Globus pallidus (tissue), 1 donor: ENCODE measurements around the gene ATRN.
"Not testable (repeated sequence)": the region's sequence is repeated elsewhere in the genome, so short reads cannot be mapped to it uniquely, and the experiment has no call there.

ENCODE experiments used
- DNase-seq: peaks from one replicate; pipeline ENCODE4 v3.0.0-alpha.2; 2015; ENCODE audit warnings: low spot score

The ATRN gene

DNA sequence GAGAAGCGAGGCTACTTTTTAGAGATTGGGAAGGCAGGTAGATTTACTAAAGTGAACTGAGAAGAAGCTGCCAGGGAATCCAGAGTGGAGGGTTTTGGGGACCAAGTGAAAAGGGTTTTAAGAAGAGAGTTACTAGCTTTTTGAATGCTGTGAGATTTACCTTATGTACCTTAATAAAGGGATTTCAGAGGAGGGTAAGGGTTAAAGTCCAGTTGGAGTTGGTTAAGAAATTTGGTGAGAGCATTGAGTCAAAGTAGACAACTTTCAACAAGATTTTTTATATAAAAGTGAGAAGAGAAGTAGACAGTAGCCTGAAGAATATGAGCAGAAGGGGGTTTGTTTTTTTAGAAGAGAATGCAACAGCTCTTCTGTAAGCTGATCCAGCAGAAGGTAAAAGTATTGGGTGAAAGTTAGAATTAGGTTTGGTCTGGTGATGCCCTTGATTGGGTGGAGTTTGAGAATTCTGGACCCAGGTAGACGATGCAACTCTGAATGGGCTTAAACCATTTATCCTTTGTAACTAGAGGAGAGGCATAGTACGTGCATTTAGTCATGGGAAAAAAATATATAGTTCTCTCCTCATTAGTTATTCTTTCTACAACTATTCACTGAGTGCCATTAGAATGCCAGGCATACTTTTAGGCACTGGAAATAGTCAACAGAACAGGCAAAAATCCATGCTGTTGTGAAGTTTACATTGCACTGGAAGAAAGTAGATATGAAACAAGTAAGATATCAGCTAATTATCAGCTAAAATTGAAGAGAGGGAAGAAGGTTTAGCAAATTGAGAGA is 44.8 kb downstream of the ATRN start:
- no peak for DNase-seq

DNA sequence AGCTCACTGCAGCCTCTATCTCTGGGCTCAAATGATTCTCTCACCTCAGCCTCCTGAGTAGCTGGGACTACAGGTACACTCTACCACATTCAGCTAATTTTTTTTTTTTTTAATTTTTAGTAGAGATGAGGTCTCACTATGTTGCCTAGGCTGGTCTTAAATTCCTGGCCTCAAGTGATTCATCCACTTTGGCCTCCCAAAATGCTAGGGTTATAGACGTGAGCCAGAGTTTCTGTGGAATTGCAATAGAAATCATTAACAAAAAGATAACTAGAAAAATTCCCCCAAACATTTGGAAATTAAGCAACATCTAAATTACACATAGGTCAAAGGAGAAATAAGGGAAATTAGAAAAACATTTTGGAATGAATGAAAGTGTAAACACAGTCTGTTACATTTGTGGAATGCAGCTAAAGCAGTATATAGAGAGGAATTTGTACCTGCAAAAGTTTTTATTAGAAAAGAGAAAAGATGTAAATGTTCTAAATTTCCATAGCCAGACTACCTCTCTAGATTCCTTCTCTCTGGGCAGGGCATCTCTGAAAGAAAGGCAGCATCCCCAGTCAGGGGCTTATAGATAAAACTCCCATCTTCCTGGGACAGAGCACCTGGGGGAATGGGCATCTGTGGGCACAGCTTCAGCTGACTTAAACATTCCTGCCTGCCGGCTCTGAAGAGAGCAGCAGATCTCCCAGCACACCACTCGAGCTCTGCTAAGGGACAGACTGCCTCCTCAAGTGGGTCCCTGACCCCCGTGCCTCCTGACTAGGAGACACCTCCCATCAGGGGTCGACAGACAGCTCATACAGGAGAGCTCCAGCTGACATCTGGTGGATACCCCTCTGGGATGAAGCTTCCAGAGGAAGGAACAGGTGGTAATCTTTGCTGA is 51.3 kb downstream of the ATRN start:
- no peak for DNase-seq

DNA sequence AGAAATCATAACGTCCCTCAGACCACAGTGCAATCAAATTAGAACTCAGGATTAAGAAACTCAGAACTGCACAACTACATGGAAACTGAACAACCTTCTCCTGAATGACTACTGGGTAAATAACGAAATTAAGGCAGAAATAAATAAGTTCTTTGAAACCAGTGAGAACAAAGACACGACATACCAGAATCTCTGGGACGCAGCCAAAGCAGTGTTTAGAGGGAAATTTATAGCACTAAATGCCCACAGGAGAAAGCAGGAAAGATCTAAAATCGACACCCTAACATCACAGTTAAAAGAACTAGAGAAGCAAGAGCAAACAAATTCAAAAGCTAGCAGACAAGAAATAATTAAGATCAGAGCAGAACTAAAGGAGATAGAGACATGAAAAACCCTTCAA is 53.9 kb downstream of the ATRN start:
- not testable (repeated sequence) for DNase-seq

DNA sequence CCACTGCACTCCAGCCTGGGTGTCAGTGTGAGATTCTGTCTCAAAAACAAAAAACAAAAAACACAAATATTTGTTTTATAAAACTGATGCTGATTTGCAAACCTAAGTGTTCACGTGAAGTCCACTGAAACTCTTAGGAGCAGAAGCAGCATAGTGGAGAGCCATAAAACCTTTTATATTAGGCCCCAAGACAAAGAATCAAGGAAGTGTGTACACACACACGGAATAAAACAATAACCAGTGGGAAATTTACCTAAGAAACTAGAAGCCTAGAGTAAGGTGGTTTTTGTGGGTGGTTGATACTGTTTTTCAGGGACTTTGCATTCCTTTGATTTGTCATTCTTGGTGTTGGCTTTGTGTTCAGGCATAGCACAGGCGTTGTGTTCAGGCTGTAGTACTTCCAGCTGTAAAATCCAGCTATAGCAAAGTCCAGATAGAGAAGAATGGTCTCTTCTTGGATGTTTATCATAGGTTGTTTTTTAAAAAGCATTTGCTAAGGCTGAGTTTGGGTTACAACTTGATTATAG is 61.3 kb downstream of the ATRN start:
- no peak for DNase-seq

DNA sequence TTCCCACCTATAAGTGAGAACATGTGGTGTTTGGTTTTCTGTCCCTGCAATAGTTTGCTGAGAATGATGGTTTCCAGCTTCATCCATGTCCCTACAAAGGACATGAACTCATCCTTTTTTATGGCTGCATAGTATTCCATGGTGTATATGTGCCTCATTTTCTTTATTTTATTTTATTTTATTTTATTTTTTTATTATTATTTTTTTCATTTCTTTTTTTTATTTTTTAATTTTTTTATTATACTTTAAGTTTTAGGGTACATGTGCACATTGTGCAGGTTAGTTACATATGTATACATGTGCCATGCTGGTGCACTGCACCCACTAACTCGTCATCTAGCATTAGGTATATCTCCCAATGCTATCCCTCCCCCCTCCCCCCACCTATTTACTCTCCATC is 66.9 kb downstream of the ATRN start:
- DNase-seq: not testable (repeated sequence)

DNA sequence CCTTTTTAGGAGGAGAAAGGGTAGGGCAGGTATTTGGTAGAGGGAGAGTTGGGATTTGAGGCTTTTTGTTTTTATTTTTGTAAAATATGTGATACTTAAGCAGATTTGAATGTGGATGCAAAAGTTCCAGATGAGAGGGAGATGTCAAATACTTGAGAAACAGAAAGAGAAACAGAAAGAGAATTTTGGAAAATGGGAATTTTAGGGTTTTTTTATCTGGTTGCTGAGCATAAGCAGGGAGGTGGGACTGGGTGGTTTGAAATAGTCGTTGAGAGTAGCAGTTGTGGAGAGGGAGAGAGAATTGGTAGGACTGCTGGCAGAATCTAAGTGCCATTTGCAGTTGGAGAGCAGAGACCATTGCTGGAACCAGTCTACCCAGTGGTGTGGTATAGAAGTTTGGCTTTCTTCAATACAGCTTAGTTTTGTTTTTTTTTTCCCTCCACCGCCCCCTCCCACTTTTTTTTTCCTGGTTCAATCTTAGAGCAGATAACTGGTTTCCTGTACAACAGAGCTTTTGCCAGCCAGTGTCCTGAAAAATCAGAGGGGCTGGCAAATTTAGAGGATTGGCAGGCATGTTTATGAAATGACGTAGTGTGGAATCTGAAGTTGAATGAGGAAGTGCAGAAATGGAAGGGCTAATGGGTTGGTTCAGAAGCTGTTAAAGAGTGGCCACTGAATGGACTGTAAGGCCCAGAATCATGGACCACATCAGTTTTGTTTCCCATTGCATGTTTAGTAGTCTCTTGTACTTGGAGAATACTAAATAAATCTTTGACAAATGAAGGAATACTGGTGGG is 68.7 kb downstream of the ATRN start:
- no peak for DNase-seq

DNA sequence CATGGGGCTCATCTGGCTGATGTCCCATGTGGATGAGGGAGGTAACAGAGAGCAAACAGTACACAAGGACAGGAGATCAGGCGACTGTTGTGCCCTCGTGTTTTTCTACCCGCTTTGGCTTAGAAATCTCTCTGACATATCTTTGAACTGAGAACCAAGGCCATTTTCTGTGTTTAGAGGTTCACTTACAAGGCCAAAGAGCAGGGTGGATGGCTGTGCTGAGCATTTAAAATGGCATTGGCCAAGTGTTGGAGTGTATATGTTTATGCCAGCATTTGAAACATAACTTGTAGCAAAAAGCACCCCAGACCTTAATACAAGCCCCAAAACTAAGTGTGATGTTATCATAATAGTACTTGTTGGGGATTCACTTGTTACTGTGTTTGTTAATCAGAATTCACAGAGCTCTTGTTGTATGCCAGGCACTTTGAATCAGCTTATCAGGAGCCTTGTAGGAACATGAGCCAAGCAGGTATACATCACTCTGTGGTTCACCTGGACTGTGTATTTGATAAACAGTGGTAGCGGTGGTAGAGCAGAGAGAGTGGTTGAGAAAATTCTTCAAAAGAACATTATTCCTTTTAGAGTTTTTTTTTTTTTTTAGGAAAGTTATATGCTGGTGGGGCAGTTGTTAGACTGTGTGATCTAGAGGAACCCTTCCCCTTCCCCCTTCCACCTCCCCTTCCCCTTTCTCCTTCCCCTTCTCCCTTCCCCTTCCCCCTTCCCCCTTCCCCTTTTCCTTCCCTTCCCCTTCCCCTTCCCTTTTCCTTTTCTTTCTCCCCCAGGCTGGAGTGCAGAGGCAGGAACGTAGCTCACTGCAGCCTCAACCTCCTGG is 71.3 kb downstream of the ATRN start:
- DNase-seq: no peak

DNA sequence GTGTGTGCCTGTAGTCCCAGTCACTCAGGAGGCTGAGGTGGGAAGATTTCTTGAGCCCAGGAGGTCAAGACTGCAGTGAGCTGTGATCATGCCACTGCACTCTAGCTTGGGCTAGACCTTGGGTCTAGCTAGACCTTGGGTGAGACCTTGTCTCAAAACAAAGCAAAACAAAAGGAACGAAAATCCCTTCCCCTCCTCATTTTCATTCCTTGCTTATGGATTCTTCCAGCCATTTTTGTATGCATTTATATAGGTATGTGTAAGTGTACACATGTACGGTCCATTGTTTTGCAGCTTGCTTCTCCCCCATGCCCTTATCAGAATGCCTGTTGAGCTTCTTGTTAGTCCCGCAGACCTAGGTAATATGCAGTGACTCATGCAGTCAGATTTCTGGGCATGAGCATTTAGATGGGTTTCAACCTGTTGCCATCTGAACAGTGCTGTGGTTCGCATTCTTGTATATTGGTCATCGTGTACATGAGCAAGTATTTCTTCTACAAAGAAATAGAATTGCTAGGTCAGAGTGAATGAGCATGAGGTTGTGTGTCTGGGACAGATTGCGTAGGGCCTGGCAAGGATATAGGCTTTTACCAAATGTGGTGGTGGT is 73.2 kb downstream of the ATRN start:
- DNase-seq: no peak

DNA sequence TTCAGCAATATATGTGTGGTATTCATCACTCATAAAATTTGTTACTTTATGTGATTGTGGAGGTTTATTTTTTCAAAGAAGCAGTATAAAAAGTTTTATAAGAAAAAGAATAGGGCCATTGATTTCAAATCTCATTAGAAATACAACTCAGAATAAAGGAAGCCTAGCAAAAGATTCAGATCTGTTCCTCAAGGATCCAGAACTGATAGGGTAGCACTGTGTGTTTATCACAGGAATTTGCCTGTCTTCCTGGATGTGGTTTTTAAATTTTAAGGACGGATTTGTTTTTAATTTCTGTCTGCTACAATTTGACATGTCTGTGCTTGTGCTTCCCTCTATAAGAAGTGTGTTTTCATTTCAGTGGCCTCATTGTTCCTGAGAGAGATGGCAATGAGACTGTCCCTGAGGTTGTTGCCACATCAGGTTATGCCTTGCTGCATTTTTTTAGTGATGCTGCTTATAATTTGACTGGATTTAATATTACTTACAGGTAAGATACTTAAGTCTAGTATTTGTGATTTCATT is 74.6 kb downstream of the ATRN start:
- DNase-seq: no peak

DNA sequence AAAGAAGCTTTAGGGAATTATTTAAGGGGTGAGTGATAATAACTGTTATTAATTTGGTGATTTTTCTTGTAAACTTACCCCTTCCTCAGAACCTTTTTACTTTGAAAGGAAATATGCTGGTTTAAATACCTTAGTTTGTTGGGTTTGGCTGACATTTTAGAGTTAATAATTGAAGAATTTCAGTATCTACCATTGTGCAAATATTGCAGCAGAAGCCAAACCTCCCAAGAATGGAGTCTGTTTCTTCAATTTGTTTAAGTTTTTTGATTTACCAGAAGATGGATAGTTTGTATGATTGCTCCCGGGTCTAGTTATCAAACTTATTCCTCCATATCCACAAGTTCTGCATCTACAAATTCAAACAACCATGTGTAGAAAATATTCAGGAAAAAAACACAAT is 77.1 kb downstream of the ATRN start:
- no peak for DNase-seq

DNA sequence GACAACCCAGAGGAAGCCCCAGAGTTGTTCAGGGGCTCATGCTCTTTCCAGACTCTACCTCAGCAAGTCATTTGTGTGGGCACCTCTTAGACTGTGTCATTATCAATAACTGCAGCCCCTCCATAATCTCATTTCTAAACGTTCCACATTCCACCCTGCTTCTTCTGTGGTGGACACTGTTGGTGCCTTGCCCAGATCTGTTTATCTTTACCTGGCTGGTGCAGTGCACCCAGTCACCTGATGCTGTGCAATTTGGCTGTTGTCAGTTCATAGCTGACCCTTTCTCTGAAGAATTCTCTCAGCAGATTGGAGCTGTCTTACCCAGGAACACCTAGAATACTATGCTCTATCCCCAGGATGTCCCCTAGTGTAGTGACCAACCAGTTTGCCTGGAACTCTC is 80.0 kb downstream of the ATRN start:
- DNase-seq: no peak

DNA sequence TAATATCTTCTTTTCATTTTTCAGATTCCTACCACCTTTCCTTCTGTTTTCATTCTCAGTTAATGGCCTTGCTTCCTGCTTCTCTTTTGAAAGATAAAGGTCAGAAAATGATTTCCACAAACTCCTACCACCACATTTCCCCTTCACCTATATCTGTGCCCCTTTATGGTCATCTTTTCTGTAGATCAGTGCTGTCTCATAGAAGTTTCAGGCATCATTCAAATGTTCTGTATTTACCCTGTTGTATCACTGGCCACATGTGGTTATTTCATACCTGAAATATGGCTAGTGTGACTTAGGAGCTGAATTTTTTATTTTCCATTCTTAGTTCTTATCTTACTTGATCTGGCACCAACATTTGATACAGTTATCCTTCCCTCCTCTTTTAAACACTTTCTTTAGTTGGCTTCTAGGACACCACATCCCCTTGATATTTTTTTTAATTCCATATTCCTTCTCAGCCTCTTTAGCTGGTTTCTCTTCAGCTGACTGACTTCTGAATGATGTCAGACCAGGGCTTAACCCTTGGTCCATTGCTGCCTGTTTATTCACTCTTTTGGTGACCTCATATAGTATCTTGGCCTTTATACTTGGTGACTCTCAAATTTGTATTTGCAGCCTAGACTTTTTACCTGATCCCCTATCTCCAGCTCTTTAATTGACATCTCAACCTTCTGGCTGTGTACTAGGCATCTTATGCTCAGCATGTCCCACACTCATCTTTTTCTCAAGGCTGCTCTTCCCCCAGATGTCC is 81.0 kb downstream of the ATRN start:
- DNase-seq: no peak

DNA sequence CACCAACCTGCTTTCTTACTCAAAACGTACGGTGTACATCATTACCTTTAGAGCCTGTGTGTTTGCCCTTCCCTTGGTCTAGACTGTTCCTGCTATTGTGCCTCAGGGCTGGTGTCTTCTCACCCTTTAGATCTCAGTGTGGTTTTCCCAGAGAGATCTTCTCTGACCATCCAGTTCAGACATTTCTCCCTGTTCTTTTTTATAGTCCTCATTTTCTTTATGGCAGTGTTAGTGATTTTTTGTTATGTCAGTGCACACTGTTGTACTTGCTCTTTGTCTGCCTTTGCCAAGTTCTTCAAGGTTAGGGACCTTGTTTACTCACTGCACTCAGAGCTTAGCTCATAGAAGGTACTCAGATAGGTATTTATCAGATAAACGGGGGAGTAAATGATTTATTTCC is 82.8 kb downstream of the ATRN start:
- no peak for DNase-seq

DNA sequence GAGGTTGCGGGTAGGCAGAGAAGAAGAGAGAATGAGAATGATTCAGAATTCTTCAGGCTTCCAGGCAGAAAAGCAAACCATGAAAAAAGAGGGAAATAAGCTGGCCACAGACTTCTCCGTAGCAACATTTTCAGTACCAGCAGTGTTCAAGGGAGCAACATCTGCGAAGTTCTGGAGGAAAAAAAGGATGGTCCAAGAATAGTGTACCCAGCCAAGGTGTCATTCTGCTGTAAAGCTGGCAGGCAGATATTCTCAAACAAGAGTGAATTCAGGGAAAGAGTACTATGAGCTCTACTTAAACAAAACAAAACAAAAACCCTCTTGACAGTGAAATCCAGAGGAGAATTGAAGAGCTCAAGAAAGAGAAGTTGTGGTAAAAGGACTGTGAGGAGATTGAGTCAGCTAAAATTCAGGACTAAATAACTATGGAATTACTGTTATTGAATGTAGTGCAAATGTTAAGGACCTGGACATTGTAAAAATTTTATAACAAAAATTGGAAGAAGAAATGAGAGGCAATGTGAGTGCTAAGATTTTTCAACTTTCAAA is 86.5 kb downstream of the ATRN start:
- DNase-seq: no peak

DNA sequence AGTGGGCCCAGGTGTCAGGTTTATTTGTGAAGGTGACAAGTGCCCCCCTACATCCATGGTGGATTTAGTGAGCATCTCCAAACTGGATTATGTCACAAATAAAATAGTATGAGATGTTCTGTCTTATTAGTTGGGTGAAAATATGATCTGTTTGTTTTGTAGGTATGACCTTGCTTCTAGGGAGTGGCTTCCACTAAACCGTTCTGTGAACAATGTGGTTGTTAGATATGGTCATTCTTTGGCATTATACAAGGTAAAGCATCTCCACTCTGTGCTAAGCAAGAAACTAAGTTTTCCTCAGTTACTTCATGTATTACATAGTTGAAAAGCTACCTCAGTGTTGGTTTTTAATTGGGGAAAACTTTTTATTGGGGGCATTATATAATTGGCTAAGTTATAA is 88.4 kb downstream of the ATRN start:
- no peak for DNase-seq

DNA sequence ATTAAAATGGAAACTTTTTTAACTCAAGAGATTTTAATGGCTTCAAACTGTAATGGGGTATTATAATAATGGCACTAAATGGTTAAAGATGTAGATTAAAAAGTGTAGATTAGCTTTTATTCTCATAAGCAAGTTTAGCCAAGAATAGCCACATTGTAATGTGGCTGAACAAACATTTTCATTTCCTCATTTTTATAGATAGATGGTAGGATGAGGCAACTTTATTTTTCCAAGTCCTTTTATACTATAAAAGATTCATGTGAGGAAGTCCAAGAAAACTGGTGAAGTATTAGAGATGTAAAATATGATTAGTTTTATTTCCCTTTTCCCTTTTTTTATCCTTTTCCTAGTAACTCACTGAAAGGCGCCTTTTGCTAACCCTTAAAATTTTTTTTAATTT is 88.8 kb downstream of the ATRN start:
- DNase-seq: peak; percentile 38

DNA sequence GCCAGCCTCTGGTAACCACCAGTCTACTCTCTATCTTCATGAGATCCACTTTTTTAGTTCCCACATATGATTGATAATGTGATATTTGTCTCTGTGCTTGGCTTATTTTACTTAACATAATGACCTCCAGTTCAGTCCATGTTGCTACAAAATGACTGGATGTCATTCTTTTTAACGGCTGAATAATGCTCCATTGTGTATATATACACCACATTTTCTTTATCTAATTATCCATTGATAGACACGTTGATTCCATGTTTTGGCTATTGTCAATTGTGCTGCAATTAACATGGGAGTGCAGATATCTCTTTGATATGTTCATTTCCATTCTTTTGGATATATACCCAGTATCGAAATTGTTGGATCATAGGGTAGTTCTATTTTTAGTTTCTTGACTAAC is 89.3 kb downstream of the ATRN start:
- DNase-seq: no peak

DNA sequence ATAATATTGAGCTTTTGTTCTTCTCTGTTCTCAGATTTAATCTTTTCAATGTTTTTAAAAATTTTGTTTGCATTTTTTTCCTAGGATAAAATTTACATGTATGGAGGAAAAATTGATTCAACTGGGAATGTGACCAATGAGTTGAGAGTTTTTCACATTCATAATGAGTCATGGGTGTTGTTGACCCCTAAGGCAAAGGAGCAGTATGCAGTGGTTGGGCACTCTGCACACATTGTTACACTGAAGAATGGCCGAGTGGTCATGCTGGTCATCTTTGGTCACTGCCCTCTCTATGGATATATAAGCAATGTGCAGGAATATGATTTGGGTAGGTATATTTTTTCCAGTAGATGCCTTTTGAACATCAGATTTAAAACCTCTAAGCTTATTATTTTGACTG is 89.8 kb downstream of the ATRN start:
- no peak for DNase-seq

DNA sequence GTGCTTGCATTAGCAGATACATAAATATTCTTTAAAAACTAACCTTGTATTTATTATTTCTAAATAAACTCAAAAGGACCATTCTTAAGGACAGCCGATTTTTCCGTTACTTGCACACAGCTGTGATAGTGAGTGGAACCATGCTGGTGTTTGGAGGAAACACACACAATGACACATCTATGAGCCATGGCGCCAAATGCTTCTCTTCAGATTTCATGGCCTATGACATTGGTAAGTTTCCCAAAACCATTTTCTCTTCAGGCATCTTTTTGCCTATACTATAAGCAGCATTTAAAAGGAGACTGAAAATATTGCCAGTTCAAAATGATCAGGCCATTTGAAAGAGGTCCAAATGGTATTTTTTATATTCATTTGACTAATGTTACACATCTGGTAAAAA is 92.3 kb downstream of the ATRN start:
- DNase-seq: no peak
